Mucosa of stomach (tissue), 1 donor: ENCODE data around the gene COX8C.
A peak's percentile ranks its signal among the peaks of the same experiment; 100 is the strongest.

Source experiments
- H3K27me3 ChIP-seq: one replicate; pipeline ENCODE4 v1.7.0; 2013; ENCODE audit warnings: mild to moderate bottlenecking, low read length; ENCODE audit not compliant: control insufficient read depth, insufficient read depth
- H3K36me3 ChIP-seq: one replicate; pipeline ENCODE4 v1.7.0; 2013; ENCODE audit warnings: low read length; ENCODE audit not compliant: control insufficient read depth, insufficient read depth
- H3K4me1 ChIP-seq: one replicate; pipeline ENCODE4 v1.7.0; 2013; ENCODE audit warnings: mild to moderate bottlenecking, low read length; ENCODE audit not compliant: control insufficient read depth, insufficient read depth
- H3K4me3 ChIP-seq: one replicate; pipeline ENCODE4 v1.7.0; 2013; ENCODE audit warnings: low read length
- H3K9ac ChIP-seq: one replicate; pipeline ENCODE4 v1.7.0; 2013; ENCODE audit warnings: mild to moderate bottlenecking, low read length, moderate library complexity
- H3K9me3 ChIP-seq: one replicate; pipeline ENCODE4 v1.7.0; 2013; ENCODE audit warnings: mild to moderate bottlenecking, low read length, moderate library complexity; ENCODE audit not compliant: control insufficient read depth
- donor health status: Pancreatic carcinoma.

Gene COX8C

DNA sequence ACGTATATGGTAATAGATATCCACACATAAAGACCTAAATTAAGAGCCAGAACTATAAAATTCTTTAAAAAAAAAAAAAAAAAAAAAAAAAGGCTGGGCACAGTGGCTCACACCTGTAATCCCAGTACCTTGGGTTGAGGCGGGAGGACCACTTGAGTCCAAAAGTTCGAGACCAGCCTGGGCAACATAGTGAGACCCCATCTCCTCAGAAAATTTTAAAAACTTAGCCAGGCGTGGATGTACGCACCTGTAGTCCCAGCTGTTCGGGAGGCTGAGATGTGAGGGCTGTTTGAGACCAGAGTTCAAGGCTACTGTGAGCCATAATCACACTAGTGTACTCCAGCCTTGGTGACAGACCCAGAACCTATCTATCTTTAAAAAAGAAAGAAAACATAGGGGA is 18.4 kb upstream of the COX8C start:
- Histone ChIP-seq H3K9ac (no peak overlapping the region), H3K4me1 (peaks cover 11% of the 10 kb centered on the region), H3K4me3 (no peak overlapping the region), H3K27me3 (no peaks in the 10 kb centered on the region), H3K9me3 (no peaks in the 10 kb centered on the region), H3K36me3 (no peaks in the 10 kb centered on the region)

DNA sequence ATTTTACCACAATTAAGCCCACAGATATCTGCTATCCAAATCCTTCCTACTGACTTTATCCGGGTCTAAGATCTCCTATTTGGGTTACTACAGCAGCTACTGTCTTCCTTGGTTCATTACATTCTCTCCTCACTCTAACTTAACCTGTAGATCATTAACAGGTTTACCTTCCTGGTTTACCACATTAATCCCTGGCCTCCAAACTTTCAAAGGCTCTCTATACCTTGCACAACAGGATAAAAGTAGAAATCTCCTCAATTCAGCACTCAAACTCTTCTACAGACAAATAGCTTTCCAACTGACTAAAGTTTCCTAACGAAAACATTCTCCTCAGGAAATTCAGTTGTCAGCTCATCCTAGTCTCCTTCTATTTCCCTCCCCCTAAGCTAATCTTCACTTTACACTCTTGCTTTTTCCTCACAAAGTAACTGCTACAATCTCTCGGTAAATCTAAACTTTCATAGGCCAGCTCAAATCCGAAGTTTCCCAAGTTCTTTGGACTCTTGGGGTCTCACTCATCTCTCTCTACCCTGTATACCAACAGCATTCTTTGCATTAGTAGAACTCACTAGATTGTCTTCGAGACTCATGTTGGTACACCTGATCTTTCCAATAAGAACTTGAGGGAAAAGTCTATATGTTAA is 16.9 kb upstream of the COX8C start:
- Histone ChIP-seq H3K4me1 (peaks cover 16% of the 10 kb centered on the region), H3K4me3 (no peak overlapping the region), H3K27me3 (no peaks in the 10 kb centered on the region), H3K9ac (no peak overlapping the region), H3K9me3 (no peaks in the 10 kb centered on the region), H3K36me3 (no peaks in the 10 kb centered on the region)

DNA sequence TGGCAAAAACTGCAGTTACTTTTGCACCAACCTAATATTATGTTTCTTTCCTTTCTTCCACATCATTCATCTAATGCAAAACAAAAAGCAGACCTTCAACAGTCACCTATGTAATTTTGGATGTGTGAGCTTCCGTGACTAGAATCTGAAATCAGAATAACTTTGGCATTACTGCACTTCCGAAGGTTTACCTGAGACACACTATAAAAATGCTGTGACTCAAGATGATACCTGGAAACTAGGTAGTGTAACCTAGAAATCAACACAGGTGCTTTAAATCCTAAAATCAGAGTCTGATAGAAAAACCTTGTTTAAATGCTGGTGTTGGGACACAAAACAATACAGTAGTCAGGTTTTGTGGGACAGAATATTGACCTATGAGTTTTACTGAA is 16.4 kb upstream of the COX8C start:
- Histone ChIP-seq H3K4me3 (no peak overlapping the region), H3K9ac (no peak overlapping the region), H3K36me3 (no peaks in the 10 kb centered on the region), H3K9me3 (no peaks in the 10 kb centered on the region), H3K27me3 (no peaks in the 10 kb centered on the region), H3K4me1 (peaks cover 16% of the 10 kb centered on the region)

DNA sequence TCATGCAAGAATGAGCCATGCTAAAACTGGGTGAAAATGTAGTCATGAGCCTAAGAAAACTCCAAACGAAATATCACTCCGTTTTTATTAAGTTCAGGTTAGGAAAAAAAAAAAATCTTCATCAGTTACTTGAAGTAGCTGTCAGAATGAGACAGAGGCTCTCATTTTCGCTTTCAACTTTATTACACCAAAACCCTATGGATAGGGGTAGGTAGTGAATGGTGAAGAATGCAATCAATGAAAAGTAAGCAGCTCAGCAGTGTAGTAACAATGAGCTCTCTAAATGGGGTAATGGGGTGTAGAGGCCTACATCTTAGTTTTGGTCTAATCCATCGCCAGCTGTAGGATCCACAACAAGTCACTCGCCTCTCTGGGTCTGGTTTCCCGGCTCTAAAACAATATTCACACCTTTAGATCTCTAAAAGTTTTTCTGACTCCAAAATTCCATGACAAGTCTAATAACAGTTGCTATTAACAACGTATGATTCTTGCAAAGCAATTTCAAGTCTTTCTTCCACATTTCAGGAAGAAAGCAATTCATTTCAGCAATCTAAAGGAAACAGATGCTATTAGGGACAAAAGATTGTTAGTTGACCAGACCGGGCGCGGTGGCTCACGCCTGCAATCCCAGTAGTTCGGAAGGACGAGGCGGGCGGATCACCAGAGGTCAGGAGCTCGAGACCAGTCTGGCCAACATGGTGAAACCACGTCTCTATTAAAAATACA is 15.8 kb upstream of the COX8C start:
- Histone ChIP-seq H3K9ac (peak overlapping the region; percentile 80), H3K36me3 (no peaks in the 10 kb centered on the region), H3K4me3 (peak overlapping the region; percentile 68), H3K4me1 (peaks cover 16% of the 10 kb centered on the region), H3K9me3 (no peaks in the 10 kb centered on the region), H3K27me3 (no peaks in the 10 kb centered on the region)

DNA sequence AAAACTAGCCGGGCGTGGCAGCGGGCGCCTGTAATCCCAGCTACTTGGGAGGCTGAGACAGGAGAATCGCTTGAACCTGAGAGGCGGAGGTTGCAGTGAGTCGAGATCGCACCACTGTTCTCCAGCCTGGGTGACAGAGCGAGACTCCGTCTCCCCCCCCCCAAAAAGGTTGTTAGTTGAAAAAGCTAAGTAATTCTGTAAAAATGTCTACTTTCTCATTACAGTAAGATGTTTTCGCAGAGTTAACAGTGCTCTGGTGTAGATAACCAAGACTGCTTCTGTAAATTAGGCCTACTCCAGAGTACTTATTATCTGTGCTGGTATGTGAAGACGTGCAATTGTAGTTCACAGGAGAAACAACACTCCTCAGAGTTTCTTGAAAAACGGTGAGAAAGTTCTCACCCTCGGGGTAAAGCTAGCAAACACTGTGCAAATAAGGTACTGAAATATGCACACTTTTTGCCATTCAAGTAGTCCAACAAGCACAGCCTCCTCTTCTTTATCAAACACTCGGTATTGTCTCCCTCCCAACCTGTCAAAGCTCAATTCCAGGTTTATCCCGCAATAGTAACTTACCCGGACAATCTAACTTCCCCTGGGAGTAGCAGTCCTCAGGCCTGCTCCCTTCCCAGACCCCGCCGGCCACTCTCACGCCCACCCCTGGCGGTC is 15.1 kb upstream of the COX8C start:
- Histone ChIP-seq H3K9me3 (no peaks in the 10 kb centered on the region), H3K9ac (peak overlapping the region; percentile 80), H3K4me1 (peaks cover 16% of the 10 kb centered on the region)

DNA sequence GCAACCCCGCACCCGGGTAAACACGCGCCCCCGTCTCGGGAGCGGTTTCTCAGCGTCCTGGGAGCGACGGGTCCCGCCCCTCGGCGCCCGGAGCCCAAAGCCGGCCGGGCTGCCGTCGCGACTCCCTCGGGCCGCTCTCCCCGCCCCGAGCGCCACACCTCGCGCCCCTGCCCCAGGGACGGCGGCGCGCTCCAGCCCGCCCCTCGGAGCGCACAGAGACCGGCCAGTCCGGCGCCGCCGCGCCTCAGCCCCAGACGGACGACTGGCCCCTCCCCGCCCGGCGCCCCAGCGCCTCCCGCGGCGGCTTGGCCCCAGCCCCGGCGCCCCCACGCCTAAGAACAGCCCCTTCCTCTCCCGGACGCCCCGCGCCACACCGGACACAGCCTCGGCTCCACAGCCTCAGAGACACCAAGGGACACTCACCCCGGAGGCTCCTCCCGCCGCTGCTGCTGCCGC is 14.6 kb upstream of the COX8C start:
- Histone ChIP-seq H3K4me3 (peak overlapping the region; percentile 68), H3K4me1 (peaks cover 16% of the 10 kb centered on the region), H3K9me3 (no peaks in the 10 kb centered on the region), H3K9ac (peak overlapping the region; percentile 80), H3K27me3 (no peaks in the 10 kb centered on the region), H3K36me3 (no peaks in the 10 kb centered on the region)

More for the DNA sequence above, 15.1 kb upstream of the COX8C start:
- H3K4me3 ChIP-seq: peak overlapping the region; percentile 68
- no peaks in the 10 kb centered on the region for H3K27me3 ChIP-seq
- H3K36me3 ChIP-seq: no peaks in the 10 kb centered on the region

GRCh38 chr14:93332853-93333630 is 13.9 kb upstream of the COX8C start, which contains the start of gene BTBD7:
Gene BTBD7, minus strand, starts transcription at chr14:93333036. Its CDS starts 36,985 bp downstream, at chr14:93296051.
- Histone ChIP-seq H3K27me3 (no peaks in the 10 kb centered on the region), H3K4me3 (peak within 1 kb of the TSS; percentile 80), H3K9ac (peak within 1 kb of the TSS; percentile 80), H3K36me3 (no peaks in the 10 kb centered on the region), H3K4me1 (peaks cover 16% of the 10 kb centered on the region), H3K9me3 (no peaks in the 10 kb centered on the region)

GRCh38 chr14:93333631-93334103 is 13.3 kb upstream of the COX8C start:
- H3K27me3 ChIP-seq: no peaks in the 10 kb centered on the region
- peak overlapping the region; percentile 80 for H3K4me3 ChIP-seq
- peak overlapping the region; percentile 80 for H3K9ac ChIP-seq
- no peaks in the 10 kb centered on the region for H3K36me3 ChIP-seq
- H3K9me3 ChIP-seq: no peaks in the 10 kb centered on the region
- peaks cover 16% of the 10 kb centered on the region for H3K4me1 ChIP-seq

- Histone ChIP-seq H3K4me3 (no peak overlapping the region), H3K27me3 (no peaks in the 10 kb centered on the region), H3K4me1 (peaks cover 7% of the 10 kb centered on the region), H3K9me3 (no peaks in the 10 kb centered on the region), H3K36me3 (no peaks in the 10 kb centered on the region), H3K9ac (no peak overlapping the region)
Measured at GRCh38 chr14:93337143-93337753, 9.7 kb upstream of the COX8C start.

GRCh38 chr14:93337884-93338283 is 9.1 kb upstream of the COX8C start:
- Histone ChIP-seq H3K36me3 (no peaks in the 10 kb centered on the region), H3K9ac (no peak overlapping the region), H3K27me3 (no peaks in the 10 kb centered on the region), H3K9me3 (no peaks in the 10 kb centered on the region), H3K4me1 (peaks cover 7% of the 10 kb centered on the region), H3K4me3 (no peak overlapping the region)

DNA sequence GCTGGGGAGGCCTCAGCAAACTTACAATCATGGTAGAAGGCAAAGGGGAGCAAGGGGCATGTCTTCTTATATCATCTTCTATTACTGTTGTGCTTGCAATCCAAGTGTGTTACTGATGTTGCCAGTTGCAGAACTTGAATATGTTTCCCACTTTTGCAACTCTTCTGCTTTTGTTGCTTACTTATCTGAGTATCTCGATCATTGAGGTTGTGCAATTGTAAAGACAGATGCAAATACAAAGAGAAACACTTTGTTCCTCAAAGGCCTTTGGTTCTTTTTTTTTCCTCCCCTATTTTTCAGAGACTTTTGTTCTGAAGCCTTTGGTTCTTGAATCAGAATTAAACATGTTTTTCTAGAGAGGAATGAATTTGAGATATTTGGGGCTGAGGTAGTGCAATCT is 3.7 kb upstream of the COX8C start:
- Histone ChIP-seq H3K36me3 (no peaks in the 10 kb centered on the region), H3K4me1 (no peaks in the 10 kb centered on the region), H3K27me3 (no peaks in the 10 kb centered on the region), H3K4me3 (no peak overlapping the region), H3K9ac (no peak overlapping the region), H3K9me3 (no peaks in the 10 kb centered on the region)
